Neural progenitor cell (in vitro differentiated cells): ENCODE measurements around the gene CPLX3.

Experiments
- EZH2 ChIP-seq: fragments of 200-600 bp; sonication (generic); IDR thresholded peaks from 2 replicates; pipeline ENCODE4 v1.6.1; 2017; ENCODE audit warnings: antibody characterized with exemption, mild to moderate bottlenecking, moderate library complexity
- TF ChIP-seq, protein P1 (sequence below): fragments of 200-600 bp; sonication (generic); IDR thresholded peaks from 2 replicates; pipeline ENCODE4 v1.5.1; 2017; ENCODE audit warnings: antibody characterized with exemption, mild to moderate bottlenecking

DNA sequence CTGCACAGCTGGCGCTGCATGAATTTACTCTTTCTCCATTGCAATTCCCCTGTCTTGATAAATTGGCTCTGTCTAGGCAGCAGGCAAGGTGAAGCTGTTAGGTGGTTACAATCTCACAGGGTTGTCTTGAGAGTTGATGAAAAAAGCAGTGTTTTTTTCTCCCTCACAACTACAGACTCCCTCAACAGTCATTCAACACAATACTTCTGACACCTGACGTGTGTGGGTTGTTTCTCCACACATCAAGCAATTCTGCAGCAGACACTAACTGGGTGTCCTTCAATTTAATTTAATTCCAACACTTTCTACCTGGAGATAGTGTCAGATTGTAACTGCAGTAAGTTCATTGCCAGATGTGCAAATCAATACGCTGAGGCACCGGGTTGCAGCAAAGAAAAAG lies 51.8 kb downstream of the CPLX3 start:
- TF ChIP-seq, protein P1, sequence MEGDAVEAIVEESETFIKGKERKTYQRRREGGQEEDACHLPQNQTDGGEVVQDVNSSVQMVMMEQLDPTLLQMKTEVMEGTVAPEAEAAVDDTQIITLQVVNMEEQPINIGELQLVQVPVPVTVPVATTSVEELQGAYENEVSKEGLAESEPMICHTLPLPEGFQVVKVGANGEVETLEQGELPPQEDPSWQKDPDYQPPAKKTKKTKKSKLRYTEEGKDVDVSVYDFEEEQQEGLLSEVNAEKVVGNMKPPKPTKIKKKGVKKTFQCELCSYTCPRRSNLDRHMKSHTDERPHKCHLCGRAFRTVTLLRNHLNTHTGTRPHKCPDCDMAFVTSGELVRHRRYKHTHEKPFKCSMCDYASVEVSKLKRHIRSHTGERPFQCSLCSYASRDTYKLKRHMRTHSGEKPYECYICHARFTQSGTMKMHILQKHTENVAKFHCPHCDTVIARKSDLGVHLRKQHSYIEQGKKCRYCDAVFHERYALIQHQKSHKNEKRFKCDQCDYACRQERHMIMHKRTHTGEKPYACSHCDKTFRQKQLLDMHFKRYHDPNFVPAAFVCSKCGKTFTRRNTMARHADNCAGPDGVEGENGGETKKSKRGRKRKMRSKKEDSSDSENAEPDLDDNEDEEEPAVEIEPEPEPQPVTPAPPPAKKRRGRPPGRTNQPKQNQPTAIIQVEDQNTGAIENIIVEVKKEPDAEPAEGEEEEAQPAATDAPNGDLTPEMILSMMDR: no peak
- no peak for TF ChIP-seq EZH2
